GM23338 (cell line): ENCODE results near the gene CCDC181. TPM values are rescaled to one million over a fixed set of nuclear protein-coding genes. Genes with fewer than 3 reads are reported as not detected.

Source experiments
- ATAC-seq: fragments of 200-7000 bp; cut with Tn5 transposase; 3 replicates; pipeline ENCODE4 v1.9.1; 2020
- DNase-seq: peaks from one replicate; pipeline ENCODE4 v3.0.0-alpha.2; 2015; ENCODE audit warnings: low spot score
- H2AFZ ChIP-seq: fragments of 200-600 bp; sonication (generic); 2 replicates; pipeline ENCODE4 v1.8.0; 2016; ENCODE audit warnings: antibody characterized with exemption, mild to moderate bottlenecking, moderate library complexity
- H3F3A ChIP-seq: fragments of 200-600 bp; sonication (generic); replicated peaks from 2 replicates; pipeline ENCODE4 v1.8.0; 2017; ENCODE audit warnings: antibody characterized with exemption, mixed run types, low read depth
- H3K27ac ChIP-seq: fragments of 200-600 bp; sonication (generic); 2 replicates; pipeline ENCODE4 v1.6.1; 2016; ENCODE audit warnings: low read depth
- H3K27me3 ChIP-seq: fragments of 200-600 bp; sonication (generic); 2 replicates; pipeline ENCODE4 v1.8.0; 2016; ENCODE audit warnings: mild to moderate bottlenecking, mixed run types, moderate library complexity; ENCODE audit not compliant: insufficient read depth
- H3K36me3 ChIP-seq: fragments of 200-600 bp; sonication (generic); 2 replicates; pipeline ENCODE4 v1.8.0; 2016; ENCODE audit warnings: mild to moderate bottlenecking; ENCODE audit not compliant: insufficient read depth
- H3K4me1 ChIP-seq: fragments of 200-600 bp; sonication (generic); 2 replicates; pipeline ENCODE4 v1.8.0; 2016; ENCODE audit warnings: mild to moderate bottlenecking, moderate library complexity; ENCODE audit not compliant: insufficient read depth
- H3K4me2 ChIP-seq: fragments of 200-600 bp; sonication (generic); 2 replicates; pipeline ENCODE4 v1.7.1; 2017; ENCODE audit warnings: mixed run types
- H3K4me3 ChIP-seq: fragments of 200-600 bp; sonication (generic); 2 replicates; pipeline ENCODE4 v1.6.1; 2016; ENCODE audit warnings: mixed run types
- H3K79me2 ChIP-seq: fragments of 200-600 bp; sonication (generic); replicated peaks from 2 replicates; pipeline ENCODE4 v1.8.0; 2017; ENCODE audit warnings: mild to moderate bottlenecking; ENCODE audit not compliant: insufficient read depth
- H3K9me2 ChIP-seq: fragments of 200-600 bp; sonication (generic); 2 replicates; pipeline ENCODE4 v1.8.0; 2017; ENCODE audit not compliant: insufficient read depth
- H4K20me1 ChIP-seq: fragments of 200-600 bp; sonication (generic); replicated peaks from 2 replicates; pipeline ENCODE4 v1.8.0; 2017; ENCODE audit warnings: mild to moderate bottlenecking; ENCODE audit not compliant: insufficient read depth
- H3K27ac Mint-ChIP-seq: 2 replicates; pipeline ENCODE4 v1.8.0; 2020; ENCODE audit warnings: inconsistent platforms, mild to moderate bottlenecking, moderate library complexity, mixed read lengths
- H3K27me3 Mint-ChIP-seq: 3 replicates; pipeline ENCODE4 v1.8.0; 2022; ENCODE audit warnings: low read depth, mild to moderate bottlenecking, moderate library complexity, mixed read lengths, inconsistent platforms; ENCODE audit not compliant: insufficient read depth, poor library complexity
- H3K36me3 Mint-ChIP-seq: 3 replicates; pipeline ENCODE4 v1.8.0; 2021; ENCODE audit warnings: low read depth, mild to moderate bottlenecking, inconsistent platforms, moderate library complexity, mixed read lengths
- H3K4me1 Mint-ChIP-seq: 3 replicates; pipeline ENCODE4 v1.8.0; 2020; ENCODE audit warnings: mild to moderate bottlenecking, inconsistent platforms, mixed read lengths
- H3K4me3 Mint-ChIP-seq: 3 replicates; pipeline ENCODE4 v1.8.0; 2021; ENCODE audit warnings: moderate library complexity, mild to moderate bottlenecking, inconsistent platforms, mixed read lengths
- H3K9me3 Mint-ChIP-seq: 3 replicates; pipeline ENCODE4 v1.8.0; 2020; ENCODE audit warnings: moderate library complexity, mild to moderate bottlenecking, inconsistent platforms, mixed read lengths
- CREB1 ChIP-seq: fragments of 250-450 bp; sonication (Bioruptor Pico); IDR thresholded peaks from 2 replicates; pipeline ENCODE4 v1.5.0; 2020; ENCODE audit warnings: low read depth, mild to moderate bottlenecking, moderate library complexity
- EZH2 ChIP-seq: fragments of 200-600 bp; sonication (generic); IDR thresholded peaks from one replicate; pipeline ENCODE4 v1.8.0; 2017; ENCODE audit warnings: antibody characterized with exemption, mild to moderate bottlenecking, low read depth; ENCODE audit not compliant: unreplicated experiment
- EZH2phosphoT487 ChIP-seq: fragments of 200-600 bp; sonication (generic); IDR thresholded peaks from one replicate; pipeline ENCODE4 v1.8.1; 2018; ENCODE audit warnings: antibody characterized with exemption; ENCODE audit not compliant: unreplicated experiment
- JUNB ChIP-seq: IDR thresholded peaks from one replicate; pipeline ENCODE4 v1.6.1; 2016; ENCODE audit warnings: antibody characterized with exemption; ENCODE audit not compliant: unreplicated experiment
- NANOG ChIP-seq: IDR thresholded peaks from 2 replicates; pipeline ENCODE4 v1.6.1; 2016; ENCODE audit warnings: antibody characterized with exemption, borderline replicate concordance
- POLR2AphosphoS5 ChIP-seq: IDR thresholded peaks from 2 replicates; pipeline ENCODE4 v1.6.1; 2016; ENCODE audit warnings: antibody characterized with exemption, low read depth
- REST ChIP-seq: IDR thresholded peaks from one replicate; pipeline ENCODE4 v1.6.1; 2018; ENCODE audit warnings: antibody characterized with exemption; ENCODE audit not compliant: unreplicated experiment
- STAT1 ChIP-seq: IDR thresholded peaks from one replicate; pipeline ENCODE4 v1.6.1; 2016; ENCODE audit warnings: antibody characterized with exemption; ENCODE audit not compliant: unreplicated experiment
- ZNF114 ChIP-seq: fragments of 250-450 bp; sonication (Bioruptor Pico); IDR thresholded peaks from 2 replicates; pipeline ENCODE4 v1.5.0; 2020; ENCODE audit warnings: mild to moderate bottlenecking, moderate library complexity
- ZNF331 ChIP-seq: fragments of 250-450 bp; sonication (Bioruptor Pico); IDR thresholded peaks from 2 replicates; pipeline ENCODE4 v1.5.0; 2020; ENCODE audit warnings: low read depth, mild to moderate bottlenecking, moderate library complexity
- polyA plus RNA-seq: library from polyadenylated mRNA; unstranded; fragments of >200 nt; fragmentation: Nextera tagmentation; extraction: Ambion mirVana; gene quantifications from 2 replicates; pipeline ENCODE4 v1.2.1, GENCODE V29; 2016
- total RNA-seq: library from RNA; depleted of rRNA; stranded (reverse); fragments of >200 nt; shearing (Covaris generic); gene quantifications from 2 replicates; pipeline ENCODE4 v1.2.3, GENCODE V29; 2014
- TF ChIP-seq, protein P1 (sequence below), 2 experiments: fragments of 200-600 bp in 1 of 2; sonication (generic) in 1 of 2; conservative IDR thresholded peaks; 2 replicates each; pipeline versions ENCODE4 v1.5.1 to v1.6.1; 2016 to 2017; ENCODE audit warnings: antibody characterized with exemption in 2 of 2, low read depth in 2 of 2, mild to moderate bottlenecking in 2 of 2, moderate library complexity in 1 of 2
- TF ChIP-seq, protein P2 (sequence below): IDR thresholded peaks from 2 replicates; pipeline ENCODE4 v1.6.1; 2016; ENCODE audit warnings: antibody characterized with exemption
- TF ChIP-seq, protein P3 (sequence below): fragments of 250-450 bp; sonication (Bioruptor Pico); IDR thresholded peaks from 2 replicates; pipeline ENCODE4 v1.5.0; 2020; ENCODE audit warnings: mild to moderate bottlenecking, moderate library complexity

The CCDC181 gene
- total and polyA plus RNA-seq, 2 experiments from 2014 or later = 3.4 to 9.0 TPM

DNA sequence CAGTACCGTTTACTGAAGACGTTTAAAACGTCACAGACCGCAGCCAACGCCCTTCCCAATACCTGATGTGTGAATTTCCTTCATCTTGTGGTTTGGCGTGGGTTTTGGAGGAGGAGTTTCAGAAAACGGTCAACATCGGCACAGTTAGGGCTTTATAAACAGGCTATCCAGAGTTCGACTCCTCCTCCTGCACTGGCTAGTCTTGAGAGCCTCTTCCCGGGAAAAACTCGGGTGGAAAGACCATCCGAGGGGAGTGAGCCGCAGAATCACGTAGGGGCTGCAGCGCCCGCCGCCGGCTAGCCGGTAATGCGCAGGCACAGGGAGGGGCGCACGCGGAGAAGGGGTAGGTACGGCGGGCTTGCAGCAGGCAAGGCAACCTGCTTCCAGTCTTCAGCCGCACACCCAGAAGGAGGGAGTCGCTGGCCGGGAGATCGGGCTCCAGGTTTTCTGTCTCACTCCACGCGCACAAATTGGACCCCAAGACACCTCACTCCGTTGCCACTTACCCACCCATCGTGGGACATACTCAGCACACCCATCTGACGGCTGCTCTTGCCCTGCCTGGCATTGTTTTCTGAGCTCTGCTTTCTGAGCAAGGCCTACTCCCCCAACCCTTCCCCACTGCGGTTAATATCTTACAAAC lies 33.0 kb upstream of the CCDC181 start (continued):
- TF ChIP-seq NANOG = no peak

DNA sequence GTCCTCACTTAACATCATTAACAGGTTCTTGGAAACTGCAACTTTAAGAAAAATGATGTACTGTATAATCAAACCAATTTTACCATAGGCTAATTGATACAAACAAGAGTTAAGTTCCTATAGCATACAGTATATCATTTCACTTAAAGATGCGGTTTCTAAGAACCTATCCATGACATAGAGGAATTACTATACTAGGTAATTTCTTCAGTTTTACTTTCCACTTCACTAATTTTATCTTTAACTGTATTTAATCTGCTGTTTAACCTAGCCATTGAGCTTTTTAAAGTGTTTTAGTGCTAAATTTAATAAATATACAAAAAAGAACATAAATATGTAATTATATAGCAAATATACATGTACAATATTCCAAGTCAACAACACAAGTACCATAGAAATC lies 30.2 kb upstream of the CCDC181 start:
- ATAC-seq = no peak
- Histone ChIP-seq H3F3A (no peaks in the 10 kb centered on the region), H4K20me1 (0 out of 2 replicates have a peak, but pooled peaks cover 3% of the 10 kb centered on the region), H3K4me3 (no peak overlapping the region), H3K27ac (no peak overlapping the region), H3K9me2 (no peaks in the 10 kb centered on the region), H3K36me3 (no peaks in the 10 kb centered on the region), H3K4me1 (no peaks in the 10 kb centered on the region; the same call in 1 of the 2 replicates), H3K27me3 (no peaks in the 10 kb centered on the region), H3K4me2 (no peak overlapping the region), H2AFZ (no peak overlapping the region), H3K79me2 (no peaks in the 10 kb centered on the region)
- TF ChIP-seq NANOG = no peak
- no peak for TF ChIP-seq EZH2
- TF ChIP-seq, protein P1, sequence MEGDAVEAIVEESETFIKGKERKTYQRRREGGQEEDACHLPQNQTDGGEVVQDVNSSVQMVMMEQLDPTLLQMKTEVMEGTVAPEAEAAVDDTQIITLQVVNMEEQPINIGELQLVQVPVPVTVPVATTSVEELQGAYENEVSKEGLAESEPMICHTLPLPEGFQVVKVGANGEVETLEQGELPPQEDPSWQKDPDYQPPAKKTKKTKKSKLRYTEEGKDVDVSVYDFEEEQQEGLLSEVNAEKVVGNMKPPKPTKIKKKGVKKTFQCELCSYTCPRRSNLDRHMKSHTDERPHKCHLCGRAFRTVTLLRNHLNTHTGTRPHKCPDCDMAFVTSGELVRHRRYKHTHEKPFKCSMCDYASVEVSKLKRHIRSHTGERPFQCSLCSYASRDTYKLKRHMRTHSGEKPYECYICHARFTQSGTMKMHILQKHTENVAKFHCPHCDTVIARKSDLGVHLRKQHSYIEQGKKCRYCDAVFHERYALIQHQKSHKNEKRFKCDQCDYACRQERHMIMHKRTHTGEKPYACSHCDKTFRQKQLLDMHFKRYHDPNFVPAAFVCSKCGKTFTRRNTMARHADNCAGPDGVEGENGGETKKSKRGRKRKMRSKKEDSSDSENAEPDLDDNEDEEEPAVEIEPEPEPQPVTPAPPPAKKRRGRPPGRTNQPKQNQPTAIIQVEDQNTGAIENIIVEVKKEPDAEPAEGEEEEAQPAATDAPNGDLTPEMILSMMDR (conservative IDR thresholded peaks at IDR 0.05; ENCODE audit: low read depth in 2 of 2) = no peak
- TF ChIP-seq POLR2AphosphoS5 = no peak
- no peak for TF ChIP-seq JUNB
- TF ChIP-seq, protein P2, sequence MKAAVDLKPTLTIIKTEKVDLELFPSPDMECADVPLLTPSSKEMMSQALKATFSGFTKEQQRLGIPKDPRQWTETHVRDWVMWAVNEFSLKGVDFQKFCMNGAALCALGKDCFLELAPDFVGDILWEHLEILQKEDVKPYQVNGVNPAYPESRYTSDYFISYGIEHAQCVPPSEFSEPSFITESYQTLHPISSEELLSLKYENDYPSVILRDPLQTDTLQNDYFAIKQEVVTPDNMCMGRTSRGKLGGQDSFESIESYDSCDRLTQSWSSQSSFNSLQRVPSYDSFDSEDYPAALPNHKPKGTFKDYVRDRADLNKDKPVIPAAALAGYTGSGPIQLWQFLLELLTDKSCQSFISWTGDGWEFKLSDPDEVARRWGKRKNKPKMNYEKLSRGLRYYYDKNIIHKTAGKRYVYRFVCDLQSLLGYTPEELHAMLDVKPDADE = no peak
- TF ChIP-seq EZH2phosphoT487 = no peak
- no peak for TF ChIP-seq REST
- TF ChIP-seq, protein P3, sequence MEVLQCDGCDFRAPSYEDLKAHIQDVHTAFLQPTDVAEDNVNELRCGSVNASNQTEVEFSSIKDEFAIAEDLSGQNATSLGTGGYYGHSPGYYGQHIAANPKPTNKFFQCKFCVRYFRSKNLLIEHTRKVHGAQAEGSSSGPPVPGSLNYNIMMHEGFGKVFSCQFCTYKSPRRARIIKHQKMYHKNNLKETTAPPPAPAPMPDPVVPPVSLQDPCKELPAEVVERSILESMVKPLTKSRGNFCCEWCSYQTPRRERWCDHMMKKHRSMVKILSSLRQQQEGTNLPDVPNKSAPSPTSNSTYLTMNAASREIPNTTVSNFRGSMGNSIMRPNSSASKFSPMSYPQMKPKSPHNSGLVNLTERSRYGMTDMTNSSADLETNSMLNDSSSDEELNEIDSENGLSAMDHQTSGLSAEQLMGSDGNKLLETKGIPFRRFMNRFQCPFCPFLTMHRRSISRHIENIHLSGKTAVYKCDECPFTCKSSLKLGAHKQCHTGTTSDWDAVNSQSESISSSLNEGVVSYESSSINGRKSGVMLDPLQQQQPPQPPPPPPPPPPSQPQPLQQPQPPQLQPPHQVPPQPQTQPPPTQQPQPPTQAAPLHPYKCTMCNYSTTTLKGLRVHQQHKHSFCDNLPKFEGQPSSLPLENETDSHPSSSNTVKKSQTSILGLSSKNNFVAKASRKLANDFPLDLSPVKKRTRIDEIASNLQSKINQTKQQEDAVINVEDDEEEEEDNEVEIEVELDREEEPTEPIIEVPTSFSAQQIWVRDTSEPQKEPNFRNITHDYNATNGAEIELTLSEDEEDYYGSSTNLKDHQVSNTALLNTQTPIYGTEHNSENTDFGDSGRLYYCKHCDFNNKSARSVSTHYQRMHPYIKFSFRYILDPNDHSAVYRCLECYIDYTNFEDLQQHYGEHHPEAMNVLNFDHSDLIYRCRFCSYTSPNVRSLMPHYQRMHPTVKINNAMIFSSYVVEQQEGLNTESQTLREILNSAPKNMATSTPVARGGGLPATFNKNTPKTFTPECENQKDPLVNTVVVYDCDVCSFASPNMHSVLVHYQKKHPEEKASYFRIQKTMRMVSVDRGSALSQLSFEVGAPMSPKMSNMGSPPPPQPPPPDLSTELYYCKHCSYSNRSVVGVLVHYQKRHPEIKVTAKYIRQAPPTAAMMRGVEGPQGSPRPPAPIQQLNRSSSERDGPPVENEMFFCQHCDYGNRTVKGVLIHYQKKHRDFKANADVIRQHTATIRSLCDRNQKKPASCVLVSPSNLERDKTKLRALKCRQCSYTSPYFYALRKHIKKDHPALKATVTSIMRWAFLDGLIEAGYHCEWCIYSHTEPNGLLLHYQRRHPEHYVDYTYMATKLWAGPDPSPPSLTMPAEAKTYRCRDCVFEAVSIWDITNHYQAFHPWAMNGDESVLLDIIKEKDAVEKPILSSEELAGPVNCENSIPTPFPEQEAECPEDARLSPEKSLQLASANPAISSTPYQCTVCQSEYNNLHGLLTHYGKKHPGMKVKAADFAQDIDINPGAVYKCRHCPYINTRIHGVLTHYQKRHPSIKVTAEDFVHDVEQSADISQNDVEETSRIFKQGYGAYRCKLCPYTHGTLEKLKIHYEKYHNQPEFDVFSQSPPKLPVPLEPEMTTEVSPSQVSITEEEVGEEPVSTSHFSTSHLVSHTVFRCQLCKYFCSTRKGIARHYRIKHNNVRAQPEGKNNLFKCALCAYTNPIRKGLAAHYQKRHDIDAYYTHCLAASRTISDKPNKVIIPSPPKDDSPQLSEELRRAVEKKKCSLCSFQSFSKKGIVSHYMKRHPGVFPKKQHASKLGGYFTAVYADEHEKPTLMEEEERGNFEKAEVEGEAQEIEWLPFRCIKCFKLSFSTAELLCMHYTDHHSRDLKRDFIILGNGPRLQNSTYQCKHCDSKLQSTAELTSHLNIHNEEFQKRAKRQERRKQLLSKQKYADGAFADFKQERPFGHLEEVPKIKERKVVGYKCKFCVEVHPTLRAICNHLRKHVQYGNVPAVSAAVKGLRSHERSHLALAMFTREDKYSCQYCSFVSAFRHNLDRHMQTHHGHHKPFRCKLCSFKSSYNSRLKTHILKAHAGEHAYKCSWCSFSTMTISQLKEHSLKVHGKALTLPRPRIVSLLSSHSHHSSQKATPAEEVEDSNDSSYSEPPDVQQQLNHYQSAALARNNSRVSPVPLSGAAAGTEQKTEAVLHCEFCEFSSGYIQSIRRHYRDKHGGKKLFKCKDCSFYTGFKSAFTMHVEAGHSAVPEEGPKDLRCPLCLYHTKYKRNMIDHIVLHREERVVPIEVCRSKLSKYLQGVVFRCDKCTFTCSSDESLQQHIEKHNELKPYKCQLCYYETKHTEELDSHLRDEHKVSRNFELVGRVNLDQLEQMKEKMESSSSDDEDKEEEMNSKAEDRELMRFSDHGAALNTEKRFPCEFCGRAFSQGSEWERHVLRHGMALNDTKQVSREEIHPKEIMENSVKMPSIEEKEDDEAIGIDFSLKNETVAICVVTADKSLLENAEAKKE (CRISPR knock-in tag) = no peak
- no peak for TF ChIP-seq ZNF114 (CRISPR knock-in tag)
- no peak for TF ChIP-seq STAT1
- no peak for TF ChIP-seq ZNF331 (CRISPR knock-in tag)
- TF ChIP-seq CREB1 = no peak
- Mint-ChIP-seq H3K27ac (no peak overlapping the region), H3K4me3 (no peak overlapping the region), H3K36me3 (peaks cover 4% of the 10 kb centered on the region; the same call in 2 of the 3 replicates), H3K4me1 (peaks cover 8% of the 10 kb centered on the region; the same call in 2 of the 3 replicates), H3K9me3 (peaks cover 8% of the 10 kb centered on the region; the same call in 2 of the 3 replicates), H3K27me3 (no peaks in the 10 kb centered on the region)
- no peak for DNase-seq
